Left ventricle myocardium inferior (tissue), 1 donor: ENCODE results near the gene BCAS3. TPM values are rescaled to one million over a fixed set of nuclear protein-coding genes. Genes with fewer than 3 reads are reported as not detected.

Experiments
- DNase-seq: peaks from one replicate; pipeline ENCODE4 v3.0.0-alpha.2; 2020
- H3K27ac ChIP-seq: fragments of 200-600 bp; replicated peaks from 2 replicates; pipeline ENCODE4 v1.8.0; 2021
- H3K27me3 ChIP-seq: fragments of 200-600 bp; 2 replicates; pipeline ENCODE4 v1.8.0; 2021; ENCODE audit warnings: low read depth
- H3K36me3 ChIP-seq: fragments of 200-600 bp; 2 replicates; pipeline ENCODE4 v1.8.0; 2021
- H3K4me1 ChIP-seq: fragments of 200-600 bp; 2 replicates; pipeline ENCODE4 v1.8.0; 2021
- H3K4me3 ChIP-seq: fragments of 200-600 bp; 2 replicates; pipeline ENCODE4 v1.8.0; 2021; ENCODE audit warnings: mild to moderate bottlenecking, moderate library complexity
- H3K9me3 ChIP-seq: fragments of 200-600 bp; replicated peaks from 2 replicates; pipeline ENCODE4 v1.8.0; 2021
- CTCF ChIP-seq: fragments of 200-600 bp; IDR thresholded peaks from 2 replicates; pipeline ENCODE4 v1.8.0; 2021; ENCODE audit warnings: antibody characterized with exemption, mild to moderate bottlenecking, borderline replicate concordance
- intact Hi-C: fragments of 100-400 bp; cut with micrococcal nuclease; formaldehyde crosslinking; loops from one replicate; pipeline ENCODE4 v1.11.0; 2022
- total RNA-seq: library from RNA; stranded (reverse); fragmentation: NEBNext Ultra II Directional; extraction: Animal tissue kit (Norgen Biotek cat#: 25700); gene quantifications from one replicate; pipeline ENCODE4 v1.2.1, GENCODE V29; 2021
- donor health status: DM: no; HTN: yes; CAD: no; lungs with severe emphysema.

Gene BCAS3
- total RNA-seq, 1 donor from 2014 or later, result 16.5 TPM

- H3K9me3 ChIP-seq, result peaks cover 10% of the 10 kb centered on the region
- no peak for DNase-seq
- no peaks in the 10 kb centered on the region for H3K4me1 ChIP-seq
- intact Hi-C loops, result no loop called here
- H3K27ac ChIP-seq, result no peak overlapping the region
- no peak for TF ChIP-seq CTCF
- no peak overlapping the region for H3K4me3 ChIP-seq
- no peaks in the 10 kb centered on the region for H3K27me3 ChIP-seq
- peaks cover 5% of the 10 kb centered on the region for H3K36me3 ChIP-seq
Observed at GRCh38 chr17:61164517-61164916, 486.9 kb downstream of the BCAS3 start.

GRCh38 chr17:61167075-61167474, 489.4 kb downstream of the BCAS3 start:
- TF ChIP-seq CTCF, result no peak
- intact Hi-C loops, result no loop called here
- H3K36me3 ChIP-seq, result peaks cover 5% of the 10 kb centered on the region
- H3K9me3 ChIP-seq, result peaks cover 10% of the 10 kb centered on the region
- H3K4me3 ChIP-seq, result no peak overlapping the region
- H3K4me1 ChIP-seq, result no peaks in the 10 kb centered on the region
- no peaks in the 10 kb centered on the region for H3K27me3 ChIP-seq
- no peak for DNase-seq
- H3K27ac ChIP-seq, result no peak overlapping the region

GRCh38 chr17:61168506-61168905, 490.9 kb downstream of the BCAS3 start:
- no peaks in the 10 kb centered on the region for H3K4me1 ChIP-seq
- H3K36me3 ChIP-seq, result peaks cover 5% of the 10 kb centered on the region
- no peak for TF ChIP-seq CTCF
- H3K4me3 ChIP-seq, result no peak overlapping the region
- intact Hi-C loops, result no loop called here
- H3K27ac ChIP-seq, result no peak overlapping the region
- peaks cover 10% of the 10 kb centered on the region for H3K9me3 ChIP-seq
- no peaks in the 10 kb centered on the region for H3K27me3 ChIP-seq
- DNase-seq, result no peak

GRCh38 chr17:61174310-61174709, 496.7 kb downstream of the BCAS3 start:
- TF ChIP-seq CTCF, result no peak
- DNase-seq, result no peak
- Histone ChIP-seq H3K27me3 (no peaks in the 10 kb centered on the region), H3K36me3 (no peaks in the 10 kb centered on the region), H3K9me3 (no peaks in the 10 kb centered on the region), H3K4me3 (no peak overlapping the region), H3K4me1 (peaks cover 2% of the 10 kb centered on the region), H3K27ac (no peak overlapping the region)
- intact Hi-C loops, result no loop called here

GRCh38 chr17:61175298-61176142, 497.9 kb downstream of the BCAS3 start:
- Histone ChIP-seq H3K27ac (no peak overlapping the region), H3K9me3 (no peaks in the 10 kb centered on the region), H3K4me3 (no peak overlapping the region), H3K27me3 (no peaks in the 10 kb centered on the region), H3K4me1 (peaks cover 5% of the 10 kb centered on the region), H3K36me3 (no peaks in the 10 kb centered on the region)
- intact Hi-C loops, result no loop called here
- no peak for TF ChIP-seq CTCF
- DNase-seq, result no peak
